ENCODE measurements around the gene NAGK. TPM values are rescaled to one million over a fixed set of nuclear protein-coding genes. Genes with fewer than 3 reads are reported as not detected.
A peak's percentile ranks its signal among the peaks of the same experiment; 100 is the strongest.

Gene NAGK
- total RNA-seq, 1 donor from 2014 or later = 46.2 TPM

GRCh38 chr2:71108091-71108490 is 39.6 kb downstream of the NAGK start:
- DNase-seq (ENCODE audit: low read depth) = no peak

GRCh38 chr2:71113843-71114242 is 45.4 kb downstream of the NAGK start:
- DNase-seq (ENCODE audit: low read depth) = no peak

- no peak for DNase-seq (ENCODE audit: low read depth)
These were observed 48.6 kb downstream of the NAGK start for GRCh38 chr2:71117063-71117462.

GRCh38 chr2:71120195-71120594 is 51.7 kb downstream of the NAGK start:
- DNase-seq (ENCODE audit: low read depth) = peak; percentile 7

- DNase-seq (ENCODE audit: low read depth) = no peak
These were observed 53.0 kb downstream of the NAGK start for GRCh38 chr2:71121479-71121878.

- no peak for DNase-seq (ENCODE audit: low read depth)
These were observed 54.2 kb downstream of the NAGK start for GRCh38 chr2:71122387-71123298.

GRCh38 chr2:71125506-71126294 is 57.3 kb downstream of the NAGK start:
- DNase-seq (ENCODE audit: low read depth) = no peak

- DNase-seq (ENCODE audit: low read depth) = no peak
These were observed 58.5 kb downstream of the NAGK start for GRCh38 chr2:71126957-71127356.

Other genes starting within 250 kb of the NAGK start
- not detected in 2 replicates for gene CLEC4F, start 248.0 kb upstream of the NAGK start, total RNA-seq
- not detected in 2 replicates for gene CD207, start 232.8 kb upstream of the NAGK start, total RNA-seq
- gene VAX2, start 168.1 kb upstream of the NAGK start, total RNA-seq = 0.52 and 2.5 TPM in 2 replicates
- 0.89 TPM in 1 of 2 replicates, not detected in the other for gene ATP6V1B1, start 132.7 kb upstream of the NAGK start, total RNA-seq
- gene ANKRD53, start 90.0 kb upstream of the NAGK start, total RNA-seq = 0.30 TPM in 1 of 2 replicates, not detected in the other
- 40.7 and 50.2 TPM in 2 replicates for gene TEX261, start 73.8 kb upstream of the NAGK start, total RNA-seq
- gene MCEE, start 61.6 kb downstream of the NAGK start, total RNA-seq = 5.5 and 6.6 TPM in 2 replicates
- gene MPHOSPH10, start 62.0 kb downstream of the NAGK start, total RNA-seq = 10.4 and 18.8 TPM in 2 replicates
- 1.2 and 4.3 TPM in 2 replicates for gene PAIP2B, start 158.5 kb downstream of the NAGK start, total RNA-seq

All from renal cortical epithelial cell (primary cell).